Parathyroid adenoma (tissue), 2 donors: ENCODE data around the gene THSD4.

ENCODE experiments used
- H2AFZ ChIP-seq: fragments of 300-600 bp; sonication (generic); one replicate; pipeline ENCODE4 v1.7.0; 2017; ENCODE audit warnings: antibody characterized with exemption, mild to moderate bottlenecking
- H3K27ac ChIP-seq: fragments of 300-600 bp; sonication (generic); one replicate; pipeline ENCODE4 v1.7.0; 2017
- H3K27me3 ChIP-seq: fragments of 300-600 bp; sonication (generic); one replicate; pipeline ENCODE4 v1.7.0; 2017; ENCODE audit warnings: low read length; ENCODE audit not compliant: control insufficient read depth, insufficient read depth
- H3K36me3 ChIP-seq: fragments of 300-600 bp; sonication (generic); one replicate; pipeline ENCODE4 v1.7.0; 2017; ENCODE audit warnings: low read length; ENCODE audit not compliant: control insufficient read depth, insufficient read depth
- H3K4me1 ChIP-seq: fragments of 300-600 bp; sonication (generic); one replicate; pipeline ENCODE4 v1.7.0; 2017; ENCODE audit warnings: control low read depth
- H3K4me2 ChIP-seq: fragments of 300-600 bp; sonication (generic); one replicate; pipeline ENCODE4 v1.7.0; 2017; ENCODE audit warnings: low read length
- H3K4me3 ChIP-seq: fragments of 300-600 bp; sonication (generic); one replicate; pipeline ENCODE4 v1.7.0; 2017; ENCODE audit warnings: low read depth, low read length
- H3K79me2 ChIP-seq: fragments of 300-600 bp; sonication (generic); one replicate; pipeline ENCODE4 v1.7.0; 2017; ENCODE audit warnings: control low read depth
- H3K9ac ChIP-seq: fragments of 300-600 bp; sonication (generic); one replicate; pipeline ENCODE4 v1.7.0; 2017; ENCODE audit warnings: mild to moderate bottlenecking
- H3K9me3 ChIP-seq: fragments of 300-600 bp; sonication (generic); one replicate; pipeline ENCODE4 v1.7.0; 2017; ENCODE audit warnings: low read length; ENCODE audit not compliant: control insufficient read depth
- TF ChIP-seq, protein P1 (sequence below): fragments of 300-600 bp; sonication (generic); IDR thresholded peaks from one replicate; pipeline ENCODE4 v1.7.0; 2017; ENCODE audit warnings: antibody characterized with exemption, mild to moderate bottlenecking
- donor health status: primary hyperparathyroidism.

THSD4 gene

DNA sequence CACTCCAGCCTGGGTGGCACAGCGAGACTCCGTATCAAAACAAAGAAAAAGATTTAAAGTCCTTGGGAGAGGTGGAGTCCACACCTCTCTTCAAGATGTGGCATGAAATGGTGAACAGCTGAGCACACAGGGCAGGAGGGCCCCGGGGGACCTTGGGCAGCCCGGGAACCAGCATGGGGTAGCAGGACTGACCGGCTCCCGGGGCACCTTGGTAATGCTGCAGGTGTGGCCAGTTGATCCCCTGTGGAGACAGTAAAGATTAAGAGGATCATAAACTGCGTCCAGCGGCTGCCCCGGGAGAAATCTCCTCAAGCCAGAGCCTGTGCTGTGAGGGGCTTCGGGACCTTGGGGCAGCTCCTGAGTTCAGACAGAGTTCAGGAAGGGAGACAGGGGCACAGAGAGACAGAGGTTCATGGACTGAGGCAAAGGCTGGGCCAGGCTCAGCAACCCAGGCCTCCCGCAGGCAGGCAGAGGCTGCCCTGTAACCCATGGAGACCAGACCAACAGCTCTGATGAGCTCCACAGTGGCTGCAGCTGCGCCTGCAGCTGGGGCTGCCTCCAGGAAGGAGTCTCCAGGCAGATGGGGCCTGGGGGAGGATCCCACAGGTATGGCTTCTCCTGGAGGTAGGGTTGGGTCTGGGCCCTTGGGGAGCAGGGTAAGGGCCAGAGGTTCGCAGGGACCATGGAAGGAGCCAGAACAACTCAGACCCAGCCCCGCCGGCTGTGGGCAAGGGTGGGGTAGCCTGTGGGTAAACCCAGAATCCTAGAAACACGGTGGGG is 695.2 kb downstream of the THSD4 start, which contains the start of gene NR2E3:
TSS of gene NR2E3 (plus strand) at position 299 of the 780 bp plus-strand sequence. CDS start at position 489, 190 bp downstream.
- Histone ChIP-seq H3K36me3 (no peaks in the 10 kb centered on the region), H3K4me2 (no peak within 1 kb of the TSS), H3K27ac (no peak within 1 kb of the TSS), H2AFZ (no peak within 1 kb of the TSS), H3K9me3 (no peaks in the 10 kb centered on the region), H3K27me3 (no peaks in the 10 kb centered on the region), H3K79me2 (no peaks in the 10 kb centered on the region), H3K9ac (no peak within 1 kb of the TSS), H3K4me3 (no peak within 1 kb of the TSS), H3K4me1 (peaks cover 5% of the 10 kb centered on the region)
- TF ChIP-seq, protein P1, sequence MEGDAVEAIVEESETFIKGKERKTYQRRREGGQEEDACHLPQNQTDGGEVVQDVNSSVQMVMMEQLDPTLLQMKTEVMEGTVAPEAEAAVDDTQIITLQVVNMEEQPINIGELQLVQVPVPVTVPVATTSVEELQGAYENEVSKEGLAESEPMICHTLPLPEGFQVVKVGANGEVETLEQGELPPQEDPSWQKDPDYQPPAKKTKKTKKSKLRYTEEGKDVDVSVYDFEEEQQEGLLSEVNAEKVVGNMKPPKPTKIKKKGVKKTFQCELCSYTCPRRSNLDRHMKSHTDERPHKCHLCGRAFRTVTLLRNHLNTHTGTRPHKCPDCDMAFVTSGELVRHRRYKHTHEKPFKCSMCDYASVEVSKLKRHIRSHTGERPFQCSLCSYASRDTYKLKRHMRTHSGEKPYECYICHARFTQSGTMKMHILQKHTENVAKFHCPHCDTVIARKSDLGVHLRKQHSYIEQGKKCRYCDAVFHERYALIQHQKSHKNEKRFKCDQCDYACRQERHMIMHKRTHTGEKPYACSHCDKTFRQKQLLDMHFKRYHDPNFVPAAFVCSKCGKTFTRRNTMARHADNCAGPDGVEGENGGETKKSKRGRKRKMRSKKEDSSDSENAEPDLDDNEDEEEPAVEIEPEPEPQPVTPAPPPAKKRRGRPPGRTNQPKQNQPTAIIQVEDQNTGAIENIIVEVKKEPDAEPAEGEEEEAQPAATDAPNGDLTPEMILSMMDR, result no peak

DNA sequence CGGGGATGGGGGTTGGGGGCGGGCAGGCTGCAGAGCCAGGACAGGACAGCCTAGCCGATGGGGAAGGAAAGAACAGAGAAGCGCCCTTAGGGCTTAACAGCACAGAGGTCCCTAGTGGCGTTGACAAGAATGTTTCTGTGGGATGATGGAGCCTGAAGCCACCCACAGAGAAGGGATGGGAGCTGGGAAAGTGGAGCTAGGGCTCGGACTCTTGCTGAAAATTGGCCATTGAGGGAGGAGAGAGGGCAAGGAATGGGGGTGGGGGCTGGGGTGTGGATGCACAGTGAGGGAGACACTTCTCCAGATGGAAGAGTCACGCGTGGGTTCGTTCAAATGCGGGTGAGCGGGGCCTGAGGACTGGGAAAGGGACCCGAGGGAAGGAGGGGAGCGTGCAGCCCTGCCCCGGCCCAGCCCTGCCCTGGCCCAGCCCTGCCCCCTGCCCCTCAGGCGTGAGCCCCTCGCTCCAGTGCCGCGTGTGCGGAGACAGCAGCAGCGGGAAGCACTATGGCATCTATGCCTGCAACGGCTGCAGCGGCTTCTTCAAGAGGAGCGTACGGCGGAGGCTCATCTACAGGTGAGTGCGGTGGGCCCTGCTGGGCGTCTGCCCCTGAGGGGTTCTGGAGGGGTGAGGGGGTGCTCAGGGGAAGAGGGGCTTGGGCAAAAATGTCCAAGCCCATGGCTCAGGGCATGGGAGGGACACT is 695.9 kb downstream of the THSD4 start:
- TF ChIP-seq, protein P1, result no peak
- Histone ChIP-seq H3K79me2 (no peaks in the 10 kb centered on the region), H3K4me2 (no peak overlapping the region), H3K36me3 (no peaks in the 10 kb centered on the region), H2AFZ (no peak overlapping the region), H3K27me3 (no peaks in the 10 kb centered on the region), H3K9me3 (no peaks in the 10 kb centered on the region), H3K27ac (no peak overlapping the region), H3K4me3 (no peak overlapping the region), H3K9ac (no peak overlapping the region), H3K4me1 (peaks cover 5% of the 10 kb centered on the region)

DNA sequence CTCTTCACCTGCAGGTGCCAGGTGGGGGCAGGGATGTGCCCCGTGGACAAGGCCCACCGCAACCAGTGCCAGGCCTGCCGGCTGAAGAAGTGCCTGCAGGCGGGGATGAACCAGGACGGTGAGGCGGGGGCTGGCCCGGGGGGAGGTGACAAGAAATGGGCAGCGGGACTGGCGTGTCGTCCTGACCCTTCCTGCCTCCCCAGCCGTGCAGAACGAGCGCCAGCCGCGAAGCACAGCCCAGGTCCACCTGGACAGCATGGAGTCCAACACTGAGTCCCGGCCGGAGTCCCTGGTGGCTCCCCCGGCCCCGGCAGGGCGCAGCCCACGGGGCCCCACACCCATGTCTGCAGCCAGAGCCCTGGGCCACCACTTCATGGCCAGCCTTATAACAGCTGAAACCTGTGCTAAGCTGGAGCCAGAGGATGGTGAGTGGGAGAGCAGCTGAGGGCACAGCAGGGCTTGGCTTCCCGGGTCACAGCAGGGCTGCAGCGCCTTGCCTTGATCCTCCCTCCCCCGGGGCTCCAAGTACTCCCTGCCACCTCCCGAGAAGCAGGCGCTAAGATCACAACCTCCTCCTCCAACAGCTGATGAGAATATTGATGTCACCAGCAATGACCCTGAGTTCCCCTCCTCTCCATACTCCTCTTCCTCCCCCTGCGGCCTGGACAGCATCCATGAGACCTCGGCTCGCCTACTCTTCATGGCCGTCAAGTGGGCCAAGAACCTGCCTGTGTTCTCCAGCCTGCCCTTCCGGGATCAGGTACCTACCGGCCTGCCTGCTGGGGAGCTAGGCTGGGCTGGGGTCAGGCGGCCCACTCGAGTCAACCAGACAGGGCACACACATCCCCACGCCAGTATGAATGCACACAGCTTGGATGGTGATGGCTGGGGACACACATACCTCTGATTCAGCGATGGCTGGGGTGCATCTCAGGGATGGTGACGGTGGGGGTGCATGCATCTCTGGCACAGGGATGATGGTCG is 696.8 kb downstream of the THSD4 start:
- TF ChIP-seq, protein P1, result no peak

DNA sequence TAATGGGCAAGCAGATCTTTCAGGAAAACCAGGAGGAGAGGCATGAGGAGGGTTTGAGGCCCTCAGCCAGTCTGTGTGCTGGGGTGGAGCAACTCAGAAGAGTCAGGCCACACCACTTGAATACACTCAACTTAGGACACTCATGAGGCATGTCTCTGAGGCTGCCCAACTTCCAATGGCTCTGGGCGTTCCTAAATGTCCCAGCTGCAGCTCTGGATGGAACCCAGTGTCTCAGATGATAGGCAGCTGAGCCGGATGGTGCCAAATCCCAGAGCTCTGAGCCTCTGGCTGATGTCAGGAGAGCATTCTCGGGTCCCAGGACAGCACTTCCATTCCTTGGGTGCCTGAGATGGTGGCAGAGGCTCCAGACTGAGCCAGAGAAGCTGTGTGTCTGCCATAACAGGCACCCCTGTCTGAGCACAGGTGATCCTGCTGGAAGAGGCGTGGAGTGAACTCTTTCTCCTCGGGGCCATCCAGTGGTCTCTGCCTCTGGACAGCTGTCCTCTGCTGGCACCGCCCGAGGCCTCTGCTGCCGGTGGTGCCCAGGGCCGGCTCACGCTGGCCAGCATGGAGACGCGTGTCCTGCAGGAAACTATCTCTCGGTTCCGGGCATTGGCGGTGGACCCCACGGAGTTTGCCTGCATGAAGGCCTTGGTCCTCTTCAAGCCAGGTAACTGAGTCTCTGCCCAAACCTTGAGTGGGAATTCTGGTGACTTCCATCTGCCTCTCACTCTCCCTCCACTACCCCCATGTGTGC is 697.9 kb downstream of the THSD4 start:
- no peak overlapping the region for H3K27ac ChIP-seq
- no peak overlapping the region for H3K4me2 ChIP-seq
- H3K4me1 ChIP-seq, result no peaks in the 10 kb centered on the region
- no peak overlapping the region for H3K4me3 ChIP-seq
- no peaks in the 10 kb centered on the region for H3K79me2 ChIP-seq
- H3K9me3 ChIP-seq, result no peaks in the 10 kb centered on the region
- TF ChIP-seq, protein P1, result no peak
- H2AFZ ChIP-seq, result no peak overlapping the region
- no peaks in the 10 kb centered on the region for H3K27me3 ChIP-seq
- no peaks in the 10 kb centered on the region for H3K36me3 ChIP-seq
- H3K9ac ChIP-seq, result no peak overlapping the region

More for the DNA sequence above, 696.8 kb downstream of the THSD4 start:
- H3K36me3 ChIP-seq, result no peaks in the 10 kb centered on the region
- H3K9me3 ChIP-seq, result no peaks in the 10 kb centered on the region
- H3K27me3 ChIP-seq, result no peaks in the 10 kb centered on the region
- H3K9ac ChIP-seq, result no peak overlapping the region
- no peak overlapping the region for H3K4me3 ChIP-seq
- no peak overlapping the region for H3K27ac ChIP-seq
- no peak overlapping the region for H2AFZ ChIP-seq
- no peaks in the 10 kb centered on the region for H3K79me2 ChIP-seq
- H3K4me1 ChIP-seq, result no peaks in the 10 kb centered on the region
- H3K4me2 ChIP-seq, result no peak overlapping the region
